ENCODE results near the gene MISP. TPM values are rescaled to one million over a fixed set of nuclear protein-coding genes. Genes with fewer than 3 reads are reported as not detected.

Gene MISP
- total RNA-seq, 2 experiments from 2014 or later: not detected

- Mint-ChIP-seq H3K9me3 (ENCODE audit: insufficient read depth) (no peaks in the 10 kb centered on the region), H3K4me3 (no peak overlapping the region), H3K36me3 (ENCODE audit: low read depth) (peaks cover 54% of the 10 kb centered on the region), H3K27me3 (ENCODE audit: low read depth) (no peaks in the 10 kb centered on the region), H3K4me1 (ENCODE audit: low read depth) (no peaks in the 10 kb centered on the region), H3K27ac (no peak overlapping the region)
- ChIA-PET CTCF (no interaction called here), POLR2A (interaction anchor here (1.0 kb wide), 1 partner anchor 8 kb away, joined by 3 read pairs; no protein-coding TSS in a partner anchor)
- no peak for ATAC-seq
- DNase-seq: no peak
These were observed 62.6 kb downstream of the MISP start for GRCh38 chr19:813219-814151.

Small RNAs within 50 kb of the gene (microRNA-seq; reads per million reads assigned to microRNA genes)
- gene MIR3187 (112 reads per million, percentile 62 among the genes with 10 or more reads in this experiment), gene MIR4745 (25.8 reads per million, percentile 40 among the genes with 10 or more reads in this experiment)

Other genes starting within 250 kb of the MISP start
- gene TPGS1, start 243.6 kb upstream of the MISP start, total RNA-seq: 10 to 100 TPM; 20.1 to 20.7 TPM
- 10 to 100 TPM; 49.0 to 53.0 TPM for gene CDC34, start 219.4 kb upstream of the MISP start, total RNA-seq
- 10 to 100 TPM; 86.9 to 87.3 TPM for gene GZMM, start 207.1 kb upstream of the MISP start, total RNA-seq
- gene BSG, start 178.5 kb upstream of the MISP start, total RNA-seq: 100 to 1,000 TPM; 207 to 217 TPM
- 1 to 10 TPM in 1 of 2 experiments, under 1 TPM in 1; 0.84 to 1.3 TPM for gene HCN2, start 161.2 kb upstream of the MISP start, total RNA-seq
- 10 to 100 TPM; 50.6 to 51.0 TPM for gene POLRMT, start 117.6 kb upstream of the MISP start, total RNA-seq
- not detected for gene FGF22, start 111.2 kb upstream of the MISP start, total RNA-seq
- gene RNF126, start 87.9 kb upstream of the MISP start, total RNA-seq: 10 to 100 TPM; 71.3 to 78.4 TPM
- gene FSTL3, start 74.7 kb upstream of the MISP start, total RNA-seq: 1 to 10 TPM; 2.2 to 3.0 TPM
- gene PRSS57, start 55.7 kb upstream of the MISP start, total RNA-seq: not detected
- gene PALM, start 42.2 kb upstream of the MISP start, total RNA-seq: not detected
- gene PTBP1, start 46.3 kb downstream of the MISP start, total RNA-seq: 100 to 1,000 TPM; 524 to 526 TPM
- gene PLPPR3, start 70.8 kb downstream of the MISP start, total RNA-seq: not detected
- gene AZU1, start 76.7 kb downstream of the MISP start, total RNA-seq: not detected
- gene PRTN3, start 89.9 kb downstream of the MISP start, total RNA-seq: not detected
- not detected for gene ELANE, start 101.2 kb downstream of the MISP start, total RNA-seq
- gene CFD, start 108.6 kb downstream of the MISP start, total RNA-seq: 1 to 10 TPM; 2.1 to 2.2 TPM
- 10 to 100 TPM; 55.9 to 60.4 TPM for gene MED16, start 142.1 kb downstream of the MISP start, total RNA-seq
- not detected for gene RNU6-9, start 142.4 kb downstream of the MISP start, total RNA-seq
- gene R3HDM4, start 162.1 kb downstream of the MISP start, total RNA-seq: 10 to 100 TPM; 75.9 to 76.7 TPM
- gene KISS1R, start 166.2 kb downstream of the MISP start, total RNA-seq: 1 to 10 TPM in 1 of 2 experiments, under 1 TPM in 1; 0.55 to 1.1 TPM
- 10 to 100 TPM; 26.7 to 27.7 TPM for gene ARID3A, start 174.9 kb downstream of the MISP start, total RNA-seq
- gene WDR18, start 233.2 kb downstream of the MISP start, total RNA-seq: 10 to 100 TPM; 51.5 to 53.0 TPM
- gene GRIN3B, start 249.3 kb downstream of the MISP start, total RNA-seq: not detected